ENCODE measurements around the gene TULP1. TPM values are rescaled to one million over a fixed set of nuclear protein-coding genes. Genes with fewer than 3 reads are reported as not detected.
A peak's percentile ranks its signal among the peaks of the same experiment; 100 is the strongest.

The TULP1 gene
- total and polyA plus RNA-seq, 2 experiments from 2014 or later = not detected

DNA sequence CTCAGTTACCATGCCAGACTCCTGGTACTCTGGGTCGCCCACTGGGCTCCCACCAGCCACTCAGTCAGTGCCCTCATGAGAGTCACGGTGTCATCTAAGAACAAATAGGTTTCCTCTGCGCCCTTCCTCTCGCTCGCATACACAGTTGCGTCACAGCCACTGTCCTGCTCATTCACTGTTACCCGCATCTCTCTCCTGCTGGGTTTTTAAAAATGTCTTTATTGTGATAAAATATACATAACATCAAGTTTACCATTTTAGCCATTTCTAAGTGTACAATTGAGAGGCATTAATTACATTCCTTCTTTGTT lies 19.8 kb downstream of the TULP1 start:
- no peak for TF ChIP-seq EZH2 (IDR thresholded peaks at IDR 0.05; ENCODE audit: insufficient read depth, poor library complexity, severe bottlenecking)
- no peak for TF ChIP-seq EZH2phosphoT487 (IDR thresholded peaks at IDR 0.05; ENCODE audit: insufficient read depth, low read depth)
- Histone ChIP-seq H3K27me3 (replicated peaks; ENCODE audit: insufficient read depth) (no peaks in the 10 kb centered on the region), H3K4me3 (no peak overlapping the region), H3K4me1 (ENCODE audit: insufficient read depth) (peaks cover 23% of the 10 kb centered on the region), H3K36me3 (ENCODE audit: low read depth) (no peaks in the 10 kb centered on the region), H3K27ac (no peak overlapping the region), H3K79me2 (ENCODE audit: insufficient read depth) (peaks cover 87% of the 10 kb centered on the region), H3K4me2 (ENCODE audit: unreplicated experiment) (no peak overlapping the region), H3K9me2 (ENCODE audit: insufficient read depth) (no peaks in the 10 kb centered on the region), H3K9ac (no peak overlapping the region), H3K9me3 (ENCODE audit: low read depth) (no peaks in the 10 kb centered on the region), H2AFZ (no peak overlapping the region), H4K20me1 (ENCODE audit: insufficient read depth) (no peaks in the 10 kb centered on the region), H3F3A (ENCODE audit: insufficient read depth) (no peaks in the 10 kb centered on the region)
- 94 to 95% methylated on average over 7 of the region's 7 CpGs for WGBS, 2 experiments (ENCODE audit: low coverage in 1 of 2, low lambda C conversion rate in 2 of 2, missing lambda C conversion rate in 2 of 2)
- no peak for DNase-seq
- in situ Hi-C loops (cut with MboI) = no loop called here

DNA sequence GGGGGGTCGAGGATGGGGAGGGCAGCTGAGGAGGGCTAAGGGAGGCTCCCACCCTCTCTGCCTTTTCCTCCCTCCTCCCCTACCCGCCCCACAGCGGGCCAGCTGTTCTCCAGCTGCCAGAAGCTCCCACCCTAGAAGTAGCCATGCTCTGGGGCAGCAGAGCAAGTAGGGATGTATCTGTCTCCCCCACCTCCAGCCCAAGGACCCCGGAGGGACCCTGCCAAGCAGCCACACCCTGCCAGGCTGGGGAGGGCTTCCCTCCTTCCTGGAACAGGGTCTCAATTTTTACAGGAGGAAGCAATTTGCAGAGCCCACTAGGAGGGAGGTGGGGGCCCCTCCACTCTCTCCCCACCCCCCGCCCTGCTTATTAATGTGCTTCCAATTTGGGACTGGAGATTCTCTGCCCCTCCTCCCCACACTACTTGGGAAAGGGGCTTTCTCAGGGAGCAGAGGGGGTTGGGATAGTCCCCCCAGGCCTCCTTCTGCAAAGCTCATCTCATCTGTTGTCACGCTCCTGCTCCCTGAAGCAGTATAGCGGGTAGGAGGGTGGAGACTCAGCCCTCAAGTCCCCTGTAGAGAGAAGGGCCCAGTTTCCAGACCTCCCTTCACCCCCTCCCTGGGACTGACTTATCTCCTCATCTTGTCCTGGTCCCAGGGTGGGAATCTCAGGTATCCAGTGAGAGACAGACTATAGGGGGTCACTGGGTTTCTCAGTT lies 20.3 kb downstream of the TULP1 start:
- Histone ChIP-seq H3K4me3 (no peak overlapping the region), H3K27ac (no peak overlapping the region), H3K9ac (no peak overlapping the region), H3K4me1 (ENCODE audit: insufficient read depth) (peaks cover 27% of the 10 kb centered on the region), H3K79me2 (ENCODE audit: insufficient read depth) (peaks cover 92% of the 10 kb centered on the region), H3F3A (ENCODE audit: insufficient read depth) (no peaks in the 10 kb centered on the region), H4K20me1 (ENCODE audit: insufficient read depth) (no peaks in the 10 kb centered on the region), H3K36me3 (ENCODE audit: low read depth) (no peaks in the 10 kb centered on the region), H3K9me3 (ENCODE audit: low read depth) (no peaks in the 10 kb centered on the region), H3K9me2 (ENCODE audit: insufficient read depth) (no peaks in the 10 kb centered on the region), H2AFZ (no peak overlapping the region), H3K27me3 (replicated peaks; ENCODE audit: insufficient read depth) (no peaks in the 10 kb centered on the region), H3K4me2 (ENCODE audit: unreplicated experiment) (no peak overlapping the region)
- in situ Hi-C loops (cut with MboI) = no loop called here
- DNase-seq = no peak
- TF ChIP-seq EZH2 (IDR thresholded peaks at IDR 0.05; ENCODE audit: insufficient read depth, poor library complexity, severe bottlenecking) (no peak), EZH2phosphoT487 (IDR thresholded peaks at IDR 0.05; ENCODE audit: insufficient read depth, low read depth) (no peak)
- whole genome bisulfite sequencing, 2 experiments (ENCODE audit: low coverage in 1 of 2, low lambda C conversion rate in 2 of 2, missing lambda C conversion rate in 2 of 2) = 57 to 58% methylated on average over 6 to 7 of the region's 7 CpGs

DNA sequence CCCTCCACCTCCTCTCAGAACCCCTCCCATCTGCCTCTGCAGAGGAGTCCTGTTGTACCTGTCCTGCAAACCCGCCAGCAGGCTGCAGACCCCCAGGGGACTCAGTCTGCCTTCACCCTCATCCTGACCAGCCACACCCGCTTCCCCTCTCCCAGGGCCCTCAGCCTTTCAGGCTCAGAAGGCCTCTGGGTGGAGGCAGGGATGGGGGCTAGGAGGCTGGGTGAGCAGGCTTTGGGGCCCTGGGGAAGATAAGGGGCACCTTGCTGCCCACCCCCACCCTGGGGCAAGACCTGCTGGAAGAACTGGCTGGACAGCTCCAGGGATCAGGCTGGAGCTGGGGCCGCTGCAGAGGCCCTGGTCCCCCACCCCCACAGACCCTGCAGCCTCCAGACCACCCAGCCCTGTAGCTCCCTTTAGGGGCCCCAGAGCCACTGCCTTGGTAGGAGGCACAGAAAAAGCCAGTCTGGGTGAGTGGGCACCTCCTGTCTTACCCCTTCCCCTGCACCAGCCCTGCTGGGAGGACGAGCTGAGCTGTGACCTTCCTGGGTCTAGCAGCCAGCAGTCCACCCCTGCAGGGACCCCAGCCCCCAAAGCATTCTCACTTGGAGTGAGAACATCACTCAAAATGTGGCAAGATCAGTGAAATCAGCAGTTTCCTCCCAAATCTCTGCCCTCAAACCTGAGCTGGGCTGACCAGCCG lies 21.0 kb downstream of the TULP1 start:
- Histone ChIP-seq H3K9me2 (ENCODE audit: insufficient read depth) (no peaks in the 10 kb centered on the region), H3K79me2 (ENCODE audit: insufficient read depth) (peaks cover 99% of the 10 kb centered on the region), H2AFZ (no peak overlapping the region), H3K4me2 (ENCODE audit: unreplicated experiment) (no peak overlapping the region), H3K36me3 (ENCODE audit: low read depth) (no peaks in the 10 kb centered on the region), H3K9ac (no peak overlapping the region), H3F3A (ENCODE audit: insufficient read depth) (no peaks in the 10 kb centered on the region), H4K20me1 (ENCODE audit: insufficient read depth) (no peaks in the 10 kb centered on the region), H3K9me3 (ENCODE audit: low read depth) (no peaks in the 10 kb centered on the region), H3K27me3 (replicated peaks; ENCODE audit: insufficient read depth) (no peaks in the 10 kb centered on the region), H3K4me3 (no peak overlapping the region), H3K27ac (no peak overlapping the region), H3K4me1 (ENCODE audit: insufficient read depth) (peaks cover 27% of the 10 kb centered on the region)
- TF ChIP-seq EZH2 (IDR thresholded peaks at IDR 0.05; ENCODE audit: insufficient read depth, poor library complexity, severe bottlenecking) (no peak), EZH2phosphoT487 (IDR thresholded peaks at IDR 0.05; ENCODE audit: insufficient read depth, low read depth) (no peak)
- in situ Hi-C loops (cut with MboI) = no loop called here
- no peak for DNase-seq
- 78 to 80% methylated on average over 4 to 5 of the region's 5 CpGs for WGBS, 2 experiments (ENCODE audit: low coverage in 1 of 2, low lambda C conversion rate in 2 of 2, missing lambda C conversion rate in 2 of 2)

DNA sequence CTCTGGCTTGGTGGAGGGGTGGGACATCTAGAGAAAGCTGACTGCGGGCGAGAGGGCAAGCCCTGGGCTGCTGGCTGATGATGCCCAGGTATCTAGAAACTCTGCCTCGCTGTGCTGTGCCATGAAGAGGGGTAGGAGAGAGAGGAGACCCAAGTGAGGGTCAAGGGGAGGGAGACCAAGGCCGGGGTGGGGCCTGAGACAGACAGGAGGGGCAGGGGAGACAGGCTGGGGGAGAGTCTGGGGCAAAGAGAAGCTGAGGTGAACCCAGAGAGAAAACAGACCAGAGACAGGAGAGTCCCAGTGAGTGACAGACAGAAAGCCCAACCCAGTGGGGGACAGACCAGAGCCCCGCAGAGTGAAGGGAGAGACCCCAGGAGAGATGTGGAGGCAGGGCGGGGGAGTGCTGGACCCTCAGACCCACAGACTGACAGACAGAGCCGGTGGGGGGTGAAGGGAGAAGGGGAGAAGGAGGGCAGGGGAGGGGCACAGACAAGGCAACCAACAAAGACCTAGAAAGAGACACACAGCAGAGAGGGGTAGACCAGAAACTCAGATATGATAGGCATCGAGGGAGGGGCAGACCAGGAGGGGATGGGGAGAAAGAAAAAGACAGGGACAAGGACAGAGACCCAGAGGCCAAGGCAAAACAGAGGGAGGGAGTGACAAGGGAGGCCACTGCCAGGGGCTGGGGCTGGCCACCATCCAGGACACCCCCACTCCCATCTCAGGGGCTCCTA lies 21.7 kb downstream of the TULP1 start:
- Histone ChIP-seq H3K27me3 (replicated peaks; ENCODE audit: insufficient read depth) (no peaks in the 10 kb centered on the region), H3K9me2 (ENCODE audit: insufficient read depth) (no peaks in the 10 kb centered on the region), H4K20me1 (ENCODE audit: insufficient read depth) (no peaks in the 10 kb centered on the region), H3K4me1 (ENCODE audit: insufficient read depth) (peaks cover 27% of the 10 kb centered on the region), H3K9me3 (ENCODE audit: low read depth) (no peaks in the 10 kb centered on the region), H3K79me2 (ENCODE audit: insufficient read depth) (peaks cover 99% of the 10 kb centered on the region), H3F3A (ENCODE audit: insufficient read depth) (no peaks in the 10 kb centered on the region), H3K9ac (0 out of 2 replicates have a peak overlapping the region, but pooled peaks have one; percentile 37), H3K4me2 (ENCODE audit: unreplicated experiment) (peak overlapping the region; percentile 67), H3K27ac (no peak overlapping the region), H2AFZ (no peak overlapping the region), H3K36me3 (ENCODE audit: low read depth) (no peaks in the 10 kb centered on the region), H3K4me3 (no peak overlapping the region)
- in situ Hi-C loops (cut with MboI) = no loop called here
- TF ChIP-seq EZH2phosphoT487 (IDR thresholded peaks at IDR 0.05; ENCODE audit: insufficient read depth, low read depth) (no peak), EZH2 (IDR thresholded peaks at IDR 0.05; ENCODE audit: insufficient read depth, poor library complexity, severe bottlenecking) (no peak)
- no peak for DNase-seq
- 90 to 96% methylated on average over 7 to 8 of the region's 8 CpGs for WGBS, 2 experiments (ENCODE audit: low coverage in 1 of 2, low lambda C conversion rate in 2 of 2, missing lambda C conversion rate in 2 of 2)
